HEK293 (cell line): ENCODE data around the gene ADAMTS2.

Experiments
- CTCF ChIA-PET: fragments of 350-600 bp; formaldehyde crosslinking; extraction: SDS; loops from one replicate; lab custom pipeline; 2021; ENCODE audit warnings: antibody characterized with exemption; lab: Yijun Ruan, JAX
- POLR2A ChIA-PET: fragments of 300-600 bp; formaldehyde crosslinking; extraction: SDS; loops from one replicate; lab custom pipeline; 2020; ENCODE audit warnings: antibody characterized with exemption, inconsistent platforms; lab: Yijun Ruan, JAX
- H3K27ac ChIP-seq: fragments of 200-500 bp; sonication (Bioruptor generic); 2 replicates; pipeline ENCODE4 v1.5.1; 2014; ENCODE audit warnings: low read depth, low read length, control low read depth, inconsistent platforms; ENCODE audit errors: extremely low read depth
- H3K36me3 ChIP-seq, 2 experiments: fragments of 200-500 bp in 1 of 2; sonication (Bioruptor generic) in 1 of 2; 1 replicate in 1 of 2; 2 replicates in 1 of 2; pipeline ENCODE4 v1.5.1; 2014 to 2017; ENCODE audit warnings: inconsistent platforms in 2 of 2, low read length in 2 of 2; ENCODE audit not compliant: control insufficient read depth in 2 of 2, insufficient read depth in 1 of 2
- H3K4me1 ChIP-seq: fragments of 200-500 bp; sonication (Bioruptor generic); 2 replicates; pipeline ENCODE4 v1.5.1; 2014; ENCODE audit warnings: mild to moderate bottlenecking, low read length, inconsistent platforms; ENCODE audit not compliant: control insufficient read depth, insufficient read depth
- H3K4me3 ChIP-seq: 2 replicates; pipeline ENCODE4 v1.5.1; 2011; ENCODE audit warnings: low read depth, mild to moderate bottlenecking, control low read depth, low read length, moderate library complexity
- H3K9me3 ChIP-seq: fragments of 200-500 bp; sonication (Bioruptor generic); 2 replicates; pipeline ENCODE4 v1.5.1; 2014; ENCODE audit warnings: low read depth, low read length, inconsistent platforms; ENCODE audit not compliant: control insufficient read depth, insufficient read depth
- GLIS1 ChIP-seq: fragments of 450-650 bp; formaldehyde crosslinking; IDR thresholded peaks from 2 replicates; pipeline ENCODE4 v1.5.1; 2016; ENCODE audit warnings: missing biosample characterization, missing genetic modification characterization
- MZF1 ChIP-seq: fragments of 450-650 bp; formaldehyde crosslinking; IDR thresholded peaks from 2 replicates; pipeline ENCODE4 v1.5.1; 2017; ENCODE audit warnings: missing biosample characterization, missing genetic modification characterization, borderline replicate concordance
- ZBTB8A ChIP-seq: fragments of 450-650 bp; formaldehyde crosslinking; IDR thresholded peaks from 2 replicates; pipeline ENCODE4 v1.5.1; 2016; ENCODE audit warnings: missing biosample characterization, missing genetic modification characterization
- ZNF174 ChIP-seq: fragments of 450-650 bp; formaldehyde crosslinking; IDR thresholded peaks from 2 replicates; pipeline ENCODE4 v1.5.0; 2017; ENCODE audit warnings: missing biosample characterization, mild to moderate bottlenecking, missing genetic modification characterization
- ZNF202 ChIP-seq: fragments of 450-650 bp; formaldehyde crosslinking; IDR thresholded peaks from 2 replicates; pipeline ENCODE4 v1.5.1; 2016; ENCODE audit warnings: missing biosample characterization, missing genetic modification characterization, borderline replicate concordance
- ZNF274 ChIP-seq, 2 experiments: fragments of 200-500 bp in 1 of 2; fragments of 450-650 bp in 1 of 2; sonication (Bioruptor generic) in 1 of 2; formaldehyde crosslinking in 1 of 2; IDR thresholded peaks; 2 replicates each; pipeline versions ENCODE4 v1.5.1 to v1.6.1; 2014 to 2016; ENCODE audit warnings: borderline replicate concordance in 1 of 2, inconsistent platforms in 1 of 2, low read length in 1 of 2, missing biosample characterization in 1 of 2, missing genetic modification characterization in 1 of 2
- ZNF433 ChIP-seq: fragments of 450-650 bp; formaldehyde crosslinking; IDR thresholded peaks from 2 replicates; pipeline ENCODE4 v1.5.1; 2016; ENCODE audit warnings: missing biosample characterization, missing genetic modification characterization, low read depth
- ZNF510 ChIP-seq: fragments of 450-650 bp; formaldehyde crosslinking; IDR thresholded peaks from 2 replicates; pipeline ENCODE4 v1.5.1; 2018; ENCODE audit warnings: mild to moderate bottlenecking, missing genetic modification characterization, missing biosample characterization; ENCODE audit not compliant: insufficient replicate concordance
- ZNF521 ChIP-seq: fragments of 450-650 bp; formaldehyde crosslinking; IDR thresholded peaks from 2 replicates; pipeline ENCODE4 v1.5.1; 2017; ENCODE audit warnings: missing biosample characterization, mild to moderate bottlenecking, missing genetic modification characterization
- ZNF701 ChIP-seq: fragments of 450-650 bp; formaldehyde crosslinking; IDR thresholded peaks from 2 replicates; pipeline ENCODE4 v1.5.1; 2016; ENCODE audit warnings: missing biosample characterization, missing genetic modification characterization
- TF ChIP-seq, protein P1 (sequence below): fragments of 450-650 bp; formaldehyde crosslinking; IDR thresholded peaks from 2 replicates; pipeline ENCODE4 v1.5.1; 2016; ENCODE audit warnings: missing biosample characterization, missing genetic modification characterization
- TF ChIP-seq, protein P2 (sequence below): fragments of 450-650 bp; formaldehyde crosslinking; IDR thresholded peaks from 2 replicates; pipeline ENCODE4 v1.5.1; 2017; ENCODE audit warnings: missing biosample characterization, missing genetic modification characterization
- TF ChIP-seq, protein P3 (sequence below): fragments of 450-650 bp; formaldehyde crosslinking; IDR thresholded peaks from 2 replicates; pipeline ENCODE4 v1.5.1; 2017; ENCODE audit warnings: missing biosample characterization, mild to moderate bottlenecking, missing genetic modification characterization, moderate library complexity
- TF ChIP-seq, protein P4 (sequence below): fragments of 450-650 bp; formaldehyde crosslinking; IDR thresholded peaks from 2 replicates; pipeline ENCODE4 v1.5.1; 2016; ENCODE audit warnings: missing biosample characterization, missing genetic modification characterization, borderline replicate concordance
- TF ChIP-seq, protein P5 (sequence below): fragments of 450-650 bp; formaldehyde crosslinking; IDR thresholded peaks from 2 replicates; pipeline ENCODE4 v1.5.1; 2017; ENCODE audit warnings: missing biosample characterization, missing genetic modification characterization

Gene ADAMTS2

DNA sequence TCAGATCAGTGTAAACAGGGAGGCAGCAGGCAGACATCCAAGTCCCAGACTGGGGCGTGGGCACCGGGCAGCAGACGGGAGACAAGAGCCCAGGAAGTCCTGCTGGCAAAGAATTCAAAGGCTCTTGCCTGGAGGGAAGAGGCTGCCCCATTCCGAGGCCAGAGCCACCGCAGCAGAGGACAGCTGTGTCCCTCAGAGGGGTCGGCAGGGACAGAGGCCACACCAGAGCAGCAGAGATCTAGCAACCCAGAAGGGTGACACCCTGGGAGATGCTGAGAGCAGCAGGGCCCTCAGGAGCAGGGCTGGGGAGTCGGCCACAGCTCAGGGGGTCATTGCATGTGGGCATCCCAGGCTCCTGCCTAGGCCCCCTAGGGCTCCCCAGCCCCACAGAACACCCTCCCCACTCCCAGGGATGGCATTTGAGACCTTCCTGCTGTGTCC lies 29.1 kb downstream of the ADAMTS2 start:
- H3K4me1 ChIP-seq = no peaks in the 10 kb centered on the region
- H3K4me3 ChIP-seq = no peak overlapping the region
- ChIA-PET POLR2A (no interaction called here), CTCF (interaction anchor here (0.6 kb wide), 1 partner anchor 148 kb away, joined by 3 read pairs; no protein-coding TSS in a partner anchor)
- H3K9me3 ChIP-seq = no peaks in the 10 kb centered on the region
- no peak overlapping the region for H3K27ac ChIP-seq
- H3K36me3 ChIP-seq = no peaks in the 10 kb centered on the region
- TF ChIP-seq GLIS1 (tag by site-specific recombination) = peak; percentile 61
- no peak for TF ChIP-seq ZNF433 (tag by site-specific recombination)

DNA sequence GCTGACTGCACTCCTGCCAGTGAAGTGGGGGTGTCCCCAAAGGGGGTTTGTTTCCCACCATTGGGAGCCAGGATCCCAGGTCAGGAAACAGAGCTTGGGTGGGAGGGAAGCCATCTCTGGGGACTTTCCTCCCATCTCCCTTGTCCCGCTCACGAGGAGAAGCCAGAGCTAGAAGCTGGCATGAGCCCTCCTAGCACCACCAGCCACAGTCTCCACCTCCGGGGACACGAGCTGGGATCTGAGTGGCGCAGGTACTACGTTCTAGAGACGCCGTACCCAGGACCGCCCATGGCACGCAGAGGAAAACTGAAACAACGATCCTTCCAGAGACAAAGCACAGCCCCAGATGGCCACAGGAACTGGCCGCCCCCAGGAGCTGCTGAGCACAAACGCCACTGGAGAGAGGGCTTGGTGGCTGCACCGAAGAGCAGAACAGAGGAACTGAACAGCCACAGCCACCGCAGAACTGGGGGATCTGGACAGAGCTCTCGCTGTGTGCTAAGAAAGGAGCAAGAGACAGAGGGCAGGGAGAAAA lies 29.8 kb downstream of the ADAMTS2 start:
- Histone ChIP-seq H3K27ac (no peak overlapping the region), H3K4me3 (no peak overlapping the region), H3K9me3 (no peaks in the 10 kb centered on the region), H3K36me3 (no peaks in the 10 kb centered on the region), H3K4me1 (no peaks in the 10 kb centered on the region)
- ChIA-PET POLR2A (no interaction called here), CTCF (no interaction called here)
- TF ChIP-seq ZNF701 (tag by site-specific recombination) (no peak), ZNF174 (tag by site-specific recombination) (no peak)
- TF ChIP-seq, protein P1, sequence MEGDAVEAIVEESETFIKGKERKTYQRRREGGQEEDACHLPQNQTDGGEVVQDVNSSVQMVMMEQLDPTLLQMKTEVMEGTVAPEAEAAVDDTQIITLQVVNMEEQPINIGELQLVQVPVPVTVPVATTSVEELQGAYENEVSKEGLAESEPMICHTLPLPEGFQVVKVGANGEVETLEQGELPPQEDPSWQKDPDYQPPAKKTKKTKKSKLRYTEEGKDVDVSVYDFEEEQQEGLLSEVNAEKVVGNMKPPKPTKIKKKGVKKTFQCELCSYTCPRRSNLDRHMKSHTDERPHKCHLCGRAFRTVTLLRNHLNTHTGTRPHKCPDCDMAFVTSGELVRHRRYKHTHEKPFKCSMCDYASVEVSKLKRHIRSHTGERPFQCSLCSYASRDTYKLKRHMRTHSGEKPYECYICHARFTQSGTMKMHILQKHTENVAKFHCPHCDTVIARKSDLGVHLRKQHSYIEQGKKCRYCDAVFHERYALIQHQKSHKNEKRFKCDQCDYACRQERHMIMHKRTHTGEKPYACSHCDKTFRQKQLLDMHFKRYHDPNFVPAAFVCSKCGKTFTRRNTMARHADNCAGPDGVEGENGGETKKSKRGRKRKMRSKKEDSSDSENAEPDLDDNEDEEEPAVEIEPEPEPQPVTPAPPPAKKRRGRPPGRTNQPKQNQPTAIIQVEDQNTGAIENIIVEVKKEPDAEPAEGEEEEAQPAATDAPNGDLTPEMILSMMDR = no peak

DNA sequence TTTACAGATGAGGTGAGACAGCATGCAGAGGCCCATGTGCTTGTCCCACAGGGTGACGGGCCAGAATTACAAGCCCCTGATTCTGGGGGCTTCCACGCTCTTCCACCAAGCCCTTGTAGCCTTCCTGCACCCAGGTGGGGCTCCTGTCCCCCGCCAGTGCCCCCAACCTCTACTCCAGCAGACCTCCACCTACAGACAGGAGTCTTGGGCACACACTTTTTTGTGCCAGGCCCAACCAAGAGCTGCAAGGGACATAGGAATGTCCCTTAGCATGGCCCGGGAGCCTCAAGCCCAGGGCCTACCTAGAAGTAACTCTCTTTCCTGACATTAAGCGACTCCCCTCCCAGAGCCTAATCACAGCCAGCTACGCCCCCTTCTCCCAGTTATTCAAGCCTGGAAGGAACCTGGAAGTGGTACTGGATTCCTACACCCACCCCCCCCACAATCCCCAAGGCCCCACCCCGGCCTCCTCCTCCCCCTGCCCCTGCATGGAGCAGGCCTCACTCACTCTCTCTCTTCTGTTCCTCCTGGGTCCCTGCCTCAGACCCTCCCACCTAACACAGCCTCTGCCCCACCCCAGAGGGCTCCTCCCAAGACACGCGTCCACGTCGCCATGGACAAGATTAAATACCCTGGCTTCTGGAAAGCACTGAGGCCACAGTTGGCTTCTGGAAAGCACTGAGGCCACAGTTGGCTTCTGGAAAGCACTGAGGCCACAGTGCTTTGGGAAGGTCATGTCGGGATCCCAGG lies 30.5 kb downstream of the ADAMTS2 start:
- ChIA-PET CTCF (no interaction called here), POLR2A (no interaction called here)
- no peak overlapping the region for H3K27ac ChIP-seq

DNA sequence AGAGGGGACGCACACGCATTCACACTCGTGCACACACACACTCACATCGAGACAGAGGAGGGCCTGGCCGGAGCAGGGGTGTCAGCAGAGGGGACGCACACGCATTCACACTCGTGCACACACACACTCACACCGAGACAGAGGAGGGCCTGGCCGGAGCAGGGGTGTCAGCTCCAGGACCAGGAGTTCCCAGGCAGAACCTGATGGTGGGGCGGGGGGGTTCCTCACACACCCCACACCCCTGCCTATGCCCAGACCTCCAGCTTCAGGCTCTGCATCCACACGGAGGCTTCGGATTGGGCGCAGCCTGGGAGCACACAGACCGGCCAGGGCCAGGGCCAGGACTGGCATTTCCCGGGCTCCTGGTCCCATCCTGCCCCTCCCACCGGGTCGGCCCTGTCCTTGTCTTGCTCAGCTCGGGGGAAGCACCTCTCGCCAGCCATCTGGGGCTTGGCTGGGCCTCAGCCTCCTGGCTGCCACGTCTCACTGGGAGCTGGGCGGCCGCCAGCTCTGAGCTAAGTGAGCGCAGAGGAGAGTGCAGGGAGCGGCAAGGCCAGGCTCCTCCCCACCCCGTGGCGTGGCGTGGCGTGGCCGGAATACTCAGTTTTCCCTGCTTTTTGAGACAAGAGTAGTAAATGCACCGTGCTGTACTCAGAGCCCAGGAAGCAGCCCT lies 31.3 kb downstream of the ADAMTS2 start:
- Histone ChIP-seq H3K4me1 (no peaks in the 10 kb centered on the region), H3K4me3 (no peak overlapping the region), H3K9me3 (no peaks in the 10 kb centered on the region), H3K36me3 (no peaks in the 10 kb centered on the region), H3K27ac (no peak overlapping the region)
- ChIA-PET CTCF (no interaction called here), POLR2A (no interaction called here)
- TF ChIP-seq, protein P2, sequence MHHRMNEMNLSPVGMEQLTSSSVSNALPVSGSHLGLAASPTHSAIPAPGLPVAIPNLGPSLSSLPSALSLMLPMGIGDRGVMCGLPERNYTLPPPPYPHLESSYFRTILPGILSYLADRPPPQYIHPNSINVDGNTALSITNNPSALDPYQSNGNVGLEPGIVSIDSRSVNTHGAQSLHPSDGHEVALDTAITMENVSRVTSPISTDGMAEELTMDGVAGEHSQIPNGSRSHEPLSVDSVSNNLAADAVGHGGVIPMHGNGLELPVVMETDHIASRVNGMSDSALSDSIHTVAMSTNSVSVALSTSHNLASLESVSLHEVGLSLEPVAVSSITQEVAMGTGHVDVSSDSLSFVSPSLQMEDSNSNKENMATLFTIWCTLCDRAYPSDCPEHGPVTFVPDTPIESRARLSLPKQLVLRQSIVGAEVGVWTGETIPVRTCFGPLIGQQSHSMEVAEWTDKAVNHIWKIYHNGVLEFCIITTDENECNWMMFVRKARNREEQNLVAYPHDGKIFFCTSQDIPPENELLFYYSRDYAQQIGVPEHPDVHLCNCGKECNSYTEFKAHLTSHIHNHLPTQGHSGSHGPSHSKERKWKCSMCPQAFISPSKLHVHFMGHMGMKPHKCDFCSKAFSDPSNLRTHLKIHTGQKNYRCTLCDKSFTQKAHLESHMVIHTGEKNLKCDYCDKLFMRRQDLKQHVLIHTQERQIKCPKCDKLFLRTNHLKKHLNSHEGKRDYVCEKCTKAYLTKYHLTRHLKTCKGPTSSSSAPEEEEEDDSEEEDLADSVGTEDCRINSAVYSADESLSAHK (tag by site-specific recombination) = no peak
- TF ChIP-seq, protein P3, sequence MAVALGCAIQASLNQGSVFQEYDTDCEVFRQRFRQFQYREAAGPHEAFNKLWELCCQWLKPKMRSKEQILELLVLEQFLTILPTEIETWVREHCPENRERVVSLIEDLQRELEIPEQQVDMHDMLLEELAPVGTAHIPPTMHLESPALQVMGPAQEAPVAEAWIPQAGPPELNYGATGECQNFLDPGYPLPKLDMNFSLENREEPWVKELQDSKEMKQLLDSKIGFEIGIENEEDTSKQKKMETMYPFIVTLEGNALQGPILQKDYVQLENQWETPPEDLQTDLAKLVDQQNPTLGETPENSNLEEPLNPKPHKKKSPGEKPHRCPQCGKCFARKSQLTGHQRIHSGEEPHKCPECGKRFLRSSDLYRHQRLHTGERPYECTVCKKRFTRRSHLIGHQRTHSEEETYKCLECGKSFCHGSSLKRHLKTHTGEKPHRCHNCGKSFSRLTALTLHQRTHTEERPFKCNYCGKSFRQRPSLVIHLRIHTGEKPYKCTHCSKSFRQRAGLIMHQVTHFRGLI (tag by site-specific recombination) = no peak
- no peak for TF ChIP-seq ZBTB8A
- TF ChIP-seq, protein P4, sequence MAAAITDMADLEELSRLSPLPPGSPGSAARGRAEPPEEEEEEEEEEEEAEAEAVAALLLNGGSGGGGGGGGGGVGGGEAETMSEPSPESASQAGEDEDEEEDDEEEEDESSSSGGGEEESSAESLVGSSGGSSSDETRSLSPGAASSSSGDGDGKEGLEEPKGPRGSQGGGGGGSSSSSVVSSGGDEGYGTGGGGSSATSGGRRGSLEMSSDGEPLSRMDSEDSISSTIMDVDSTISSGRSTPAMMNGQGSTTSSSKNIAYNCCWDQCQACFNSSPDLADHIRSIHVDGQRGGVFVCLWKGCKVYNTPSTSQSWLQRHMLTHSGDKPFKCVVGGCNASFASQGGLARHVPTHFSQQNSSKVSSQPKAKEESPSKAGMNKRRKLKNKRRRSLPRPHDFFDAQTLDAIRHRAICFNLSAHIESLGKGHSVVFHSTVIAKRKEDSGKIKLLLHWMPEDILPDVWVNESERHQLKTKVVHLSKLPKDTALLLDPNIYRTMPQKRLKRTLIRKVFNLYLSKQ = no peak
- TF ChIP-seq ZNF274 (IDR thresholded peaks at IDR 0.05; ENCODE audit: low read length) = no peak
- no peak for TF ChIP-seq ZNF274 (tag by site-specific recombination; IDR thresholded peaks at IDR 0.05; ENCODE audit: borderline replicate concordance)
- TF ChIP-seq ZNF202 (tag by site-specific recombination) = no peak
- no peak for TF ChIP-seq MZF1 (tag by site-specific recombination)

More for the DNA sequence above, 30.5 kb downstream of the ADAMTS2 start:
- H3K4me1 ChIP-seq = no peaks in the 10 kb centered on the region
- TF ChIP-seq ZNF521 (tag by site-specific recombination) = no peak
- TF ChIP-seq ZNF510 = no peak
- TF ChIP-seq MZF1 (tag by site-specific recombination) = no peak
- TF ChIP-seq, protein P5, sequence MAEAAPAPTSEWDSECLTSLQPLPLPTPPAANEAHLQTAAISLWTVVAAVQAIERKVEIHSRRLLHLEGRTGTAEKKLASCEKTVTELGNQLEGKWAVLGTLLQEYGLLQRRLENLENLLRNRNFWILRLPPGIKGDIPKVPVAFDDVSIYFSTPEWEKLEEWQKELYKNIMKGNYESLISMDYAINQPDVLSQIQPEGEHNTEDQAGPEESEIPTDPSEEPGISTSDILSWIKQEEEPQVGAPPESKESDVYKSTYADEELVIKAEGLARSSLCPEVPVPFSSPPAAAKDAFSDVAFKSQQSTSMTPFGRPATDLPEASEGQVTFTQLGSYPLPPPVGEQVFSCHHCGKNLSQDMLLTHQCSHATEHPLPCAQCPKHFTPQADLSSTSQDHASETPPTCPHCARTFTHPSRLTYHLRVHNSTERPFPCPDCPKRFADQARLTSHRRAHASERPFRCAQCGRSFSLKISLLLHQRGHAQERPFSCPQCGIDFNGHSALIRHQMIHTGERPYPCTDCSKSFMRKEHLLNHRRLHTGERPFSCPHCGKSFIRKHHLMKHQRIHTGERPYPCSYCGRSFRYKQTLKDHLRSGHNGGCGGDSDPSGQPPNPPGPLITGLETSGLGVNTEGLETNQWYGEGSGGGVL (tag by site-specific recombination) = no peak
- TF ChIP-seq ZBTB8A = no peak
- no peak overlapping the region for H3K4me3 ChIP-seq
- H3K36me3 ChIP-seq = no peaks in the 10 kb centered on the region
- H3K9me3 ChIP-seq = no peaks in the 10 kb centered on the region
